GM19324 (cell line): ENCODE measurements around the gene CWC22.
"Not testable (repeated sequence)": the region's sequence is repeated elsewhere in the genome, so short reads cannot be mapped to it uniquely, and the experiment has no call there.

Source experiments
- ATAC-seq: cut with Tn5 transposase; IDR thresholded peaks from one replicate; pipeline ENCODE4 v1.9.1; 2021; ENCODE audit warnings: mild to moderate bottlenecking, moderate library complexity; ENCODE audit not compliant: unreplicated experiment, low FRiP score

The CWC22 gene

GRCh38 chr2:180003559-180003958 lies 3.5 kb downstream of the CWC22 start:
- ATAC-seq, result no peak

GRCh38 chr2:180003073-180003472 lies 4.0 kb downstream of the CWC22 start:
- ATAC-seq, result no peak

- no peak for ATAC-seq
Observed at GRCh38 chr2:180002198-180002770, 4.8 kb downstream of the CWC22 start.

- ATAC-seq, result no peak
Observed at GRCh38 chr2:180001726-180002125, 5.4 kb downstream of the CWC22 start.

- no peak for ATAC-seq
Observed at GRCh38 chr2:180000434-180000833, 6.7 kb downstream of the CWC22 start.

- ATAC-seq, result no peak
Observed at GRCh38 chr2:179999000-179999399, 8.1 kb downstream of the CWC22 start.

- peak; percentile 46 for ATAC-seq
Observed at GRCh38 chr2:179995741-179996515, 11.2 kb downstream of the CWC22 start.

- no peak for ATAC-seq
Observed at GRCh38 chr2:179991344-179991743, 15.8 kb downstream of the CWC22 start.

- ATAC-seq, result no peak
Observed at GRCh38 chr2:179990676-179991317, 16.3 kb downstream of the CWC22 start.

GRCh38 chr2:179987916-179988315 lies 19.2 kb downstream of the CWC22 start:
- ATAC-seq, result no peak

GRCh38 chr2:179985163-179985820 lies 21.8 kb downstream of the CWC22 start:
- no peak for ATAC-seq

- no peak for ATAC-seq
Observed at GRCh38 chr2:179983250-179983932, 23.7 kb downstream of the CWC22 start.

GRCh38 chr2:179981085-179981484 lies 26.0 kb downstream of the CWC22 start:
- no peak for ATAC-seq

- ATAC-seq, result no peak
Observed at GRCh38 chr2:179974761-179975160, 32.3 kb downstream of the CWC22 start.

GRCh38 chr2:179966778-179967394 lies 40.2 kb downstream of the CWC22 start:
- no peak for ATAC-seq

GRCh38 chr2:179965291-179966258 lies 41.5 kb downstream of the CWC22 start:
- no peak for ATAC-seq

GRCh38 chr2:179963626-179964025 lies 43.5 kb downstream of the CWC22 start:
- ATAC-seq, result no peak

- ATAC-seq, result not testable (repeated sequence)
Observed at GRCh38 chr2:179958251-179958650, 48.8 kb downstream of the CWC22 start.

- no peak for ATAC-seq
Observed at GRCh38 chr2:179954026-179954425, 53.1 kb downstream of the CWC22 start.
